ENCODE measurements around the gene STK17B.

The STK17B gene

GRCh38 chr2:196183528-196184231 is 12.3 kb upstream of the STK17B start:
- DNase-seq, result no peak

- DNase-seq, result no peak
These were observed 11.7 kb upstream of the STK17B start for GRCh38 chr2:196183172-196183473.

DNA sequence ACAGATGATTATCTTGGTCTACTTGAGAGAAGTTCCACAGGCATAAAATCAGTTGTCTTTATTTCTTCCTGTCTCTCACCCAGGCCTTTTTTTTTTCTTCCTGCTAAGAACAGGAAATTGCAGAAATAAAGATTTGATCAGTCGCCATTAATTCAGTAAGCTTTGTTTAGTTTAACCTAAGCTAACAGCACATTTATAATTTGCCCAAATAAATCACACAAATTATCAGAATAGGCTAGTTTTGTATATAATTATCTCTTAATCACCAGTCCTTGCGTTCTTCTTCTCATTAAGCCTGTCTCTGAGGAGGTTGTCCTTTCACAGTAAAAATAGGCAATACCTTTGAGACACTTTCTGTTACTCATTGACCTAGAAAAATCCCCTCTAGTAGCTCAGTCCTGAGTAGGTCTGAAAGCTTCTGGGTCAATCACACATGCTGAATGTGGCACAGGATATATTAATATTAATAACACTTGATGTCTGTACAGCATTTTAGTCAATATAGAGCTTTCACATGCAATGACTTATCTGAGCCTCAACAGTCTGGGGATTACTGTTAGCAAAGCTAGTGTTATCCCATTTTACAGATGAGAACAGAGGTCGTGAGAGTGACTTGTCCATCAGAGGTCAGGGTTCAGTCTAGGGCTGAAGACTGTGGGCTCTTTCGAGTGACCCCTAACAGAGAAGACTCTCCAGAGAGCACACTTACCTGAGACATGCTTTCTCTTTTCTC is 11.2 kb upstream of the STK17B start:
- DNase-seq, result no peak

DNA sequence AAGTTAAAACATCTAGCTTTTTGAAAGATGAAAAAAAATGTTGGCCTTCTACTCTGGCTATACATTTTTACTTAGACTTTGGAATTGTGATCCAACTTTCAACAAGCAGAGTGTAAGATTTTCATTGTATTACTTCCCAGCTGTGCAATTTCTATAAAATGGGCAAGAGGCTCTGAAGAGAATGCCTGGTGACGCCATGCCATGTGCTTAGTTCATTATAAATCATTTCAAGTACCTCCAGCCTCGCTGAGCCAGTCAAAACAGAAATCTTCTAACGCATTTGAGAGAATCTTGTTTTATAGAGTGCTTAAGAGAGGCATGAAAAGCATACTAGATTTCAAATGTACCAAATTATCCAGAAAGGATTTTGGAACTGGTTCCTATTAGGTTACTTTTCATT is 10.1 kb upstream of the STK17B start:
- peak; percentile 30 for DNase-seq

- no peak for DNase-seq
These were observed 5.7 kb upstream of the STK17B start for GRCh38 chr2:196177124-196177523.

- DNase-seq, result no peak
These were observed 4.9 kb upstream of the STK17B start for GRCh38 chr2:196176142-196176738.

GRCh38 chr2:196174404-196174803 is 3.0 kb upstream of the STK17B start:
- DNase-seq, result no peak

DNA sequence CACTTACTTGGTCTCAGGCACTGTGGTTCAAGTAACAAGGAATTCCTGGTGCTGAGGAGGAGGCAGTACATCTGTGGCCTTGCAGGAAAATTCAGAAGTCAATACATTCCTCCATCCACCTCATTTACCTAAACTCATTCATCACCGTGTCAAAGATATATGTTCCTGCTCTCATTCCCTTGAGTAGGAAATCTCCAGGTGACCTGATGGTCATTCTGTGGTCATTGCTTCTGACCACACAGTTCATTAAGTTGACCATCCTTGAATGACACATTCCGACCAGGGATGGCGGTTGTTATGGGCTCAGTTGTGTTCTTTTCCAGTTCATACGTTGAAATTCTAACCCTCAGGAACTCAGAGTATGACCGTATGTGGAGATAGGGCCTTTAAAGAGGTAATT is 2.1 kb upstream of the STK17B start:
- no peak for DNase-seq

GRCh38 chr2:196172951-196173350 is 1.6 kb upstream of the STK17B start:
- DNase-seq, result no peak

DNA sequence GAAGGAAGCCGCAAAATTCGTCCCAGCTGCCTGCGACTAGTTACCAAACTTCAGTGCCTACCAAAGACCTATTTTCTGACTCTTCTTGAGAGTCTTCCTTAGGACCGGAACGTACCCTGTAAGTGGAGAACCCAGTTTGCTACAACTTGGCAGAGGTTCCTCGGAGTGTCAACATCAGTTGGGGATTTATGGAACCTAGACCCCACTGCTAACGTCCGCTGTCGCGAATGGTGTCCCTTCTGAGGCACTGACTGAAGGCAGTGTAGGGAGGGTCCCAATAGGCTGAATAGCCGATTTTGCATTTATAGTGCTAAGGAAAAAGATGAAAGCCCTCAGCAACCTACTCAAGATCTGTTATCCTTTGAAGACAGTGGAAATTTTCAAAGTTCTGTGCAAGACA is 568 bp upstream of the STK17B start:
- no peak for DNase-seq

- no peak for DNase-seq
These were observed 651 bp downstream of the STK17B start for GRCh38 chr2:196170606-196171247.

GRCh38 chr2:196170213-196170605 is 1.2 kb downstream of the STK17B start:
- peak; percentile 2 for DNase-seq

GRCh38 chr2:196169516-196169915 is 1.9 kb downstream of the STK17B start:
- no peak for DNase-seq

GRCh38 chr2:196168181-196168580 is 3.2 kb downstream of the STK17B start:
- no peak for DNase-seq

DNA sequence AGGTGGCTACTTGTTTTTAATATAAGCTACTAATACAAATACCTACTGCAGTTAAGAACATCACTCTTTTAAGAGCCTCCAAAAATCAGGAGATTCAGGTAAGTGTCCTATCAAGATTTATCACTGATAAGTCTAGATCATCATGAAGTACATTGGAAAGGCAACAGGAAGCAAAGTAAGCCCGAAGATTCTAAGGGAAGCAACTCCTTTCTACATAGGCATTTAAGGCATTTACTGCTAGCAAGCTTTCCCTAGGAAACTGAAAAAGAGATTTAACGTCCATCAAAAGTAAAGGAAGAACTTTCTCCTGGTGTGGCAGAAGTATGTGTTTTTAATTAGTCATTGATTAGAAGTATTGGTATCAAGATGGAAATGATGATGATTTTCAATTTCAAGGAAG is 3.7 kb downstream of the STK17B start:
- DNase-seq, result no peak

GRCh38 chr2:196166876-196167275 is 4.5 kb downstream of the STK17B start:
- no peak for DNase-seq

GRCh38 chr2:196165016-196165415 is 6.4 kb downstream of the STK17B start:
- DNase-seq, result no peak

GRCh38 chr2:196163285-196163684 is 8.1 kb downstream of the STK17B start:
- no peak for DNase-seq

DNA sequence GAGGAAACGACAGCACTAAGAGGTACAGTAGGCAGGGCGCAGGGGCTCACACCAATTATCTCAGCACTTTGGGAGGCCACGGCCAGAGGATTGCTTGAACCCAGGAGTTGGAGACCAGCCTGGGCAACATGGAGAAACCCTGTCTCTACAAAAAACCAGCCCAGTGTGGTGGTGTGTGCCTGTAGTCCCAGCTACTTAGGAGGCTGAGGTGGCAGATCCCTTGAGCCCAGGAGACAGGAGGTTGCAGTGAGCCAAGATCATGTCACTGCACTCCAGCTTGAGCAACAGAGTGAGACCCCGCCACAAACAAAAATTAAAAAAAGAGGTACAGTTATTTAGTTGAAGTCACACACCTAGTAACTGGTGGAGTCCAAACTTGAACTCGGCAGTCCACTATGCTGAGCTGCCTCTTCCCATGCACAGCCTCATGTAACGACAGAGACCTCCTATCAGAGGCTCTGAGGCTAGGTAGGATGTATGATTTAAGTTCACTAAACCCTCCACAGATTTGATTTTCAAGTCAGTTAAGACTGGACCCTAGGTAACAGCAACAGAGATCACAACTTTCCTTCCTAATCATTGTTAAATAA is 8.7 kb downstream of the STK17B start:
- no peak for DNase-seq

- DNase-seq, result no peak
These were observed 10.4 kb downstream of the STK17B start for GRCh38 chr2:196160946-196161345.

GRCh38 chr2:196160101-196160500 is 11.3 kb downstream of the STK17B start:
- DNase-seq, result no peak

- no peak for DNase-seq
These were observed 12.0 kb downstream of the STK17B start for GRCh38 chr2:196159221-196159892.

- DNase-seq, result no peak
These were observed 15.8 kb downstream of the STK17B start for GRCh38 chr2:196155575-196155974.

Data from NCI-H510A (cell line).